K562 (cell line): ENCODE results near the gene KNOP1. TPM values are rescaled to one million over a fixed set of nuclear protein-coding genes. Genes with fewer than 3 reads are reported as not detected.
A peak's percentile ranks its signal among the peaks of the same experiment; 100 is the strongest.

ENCODE experiments used
- CC2D1A ChIP-seq: fragments of 450-650 bp; IDR thresholded peaks from 2 replicates; pipeline ENCODE4 v1.6.1; 2017; ENCODE audit warnings: mild to moderate bottlenecking
- CSDE1 ChIP-seq, 2 experiments: fragments of 450-650 bp; IDR thresholded peaks; 2 replicates each; pipeline ENCODE4 v1.6.1; 2016; ENCODE audit warnings: mild to moderate bottlenecking in 1 of 2
- EP300 ChIP-seq: IDR thresholded peaks from 2 replicates; pipeline ENCODE4 v1.6.1; 2012; ENCODE audit warnings: low read length, improper control_type of control experiment
- FOXJ2 ChIP-seq: fragments of 200-800 bp; sonication (Bioruptor generic); IDR thresholded peaks from 2 replicates; pipeline ENCODE4 v1.6.1; 2016; ENCODE audit warnings: missing genetic modification characterization, missing compliant biosample characterization
- HDAC2 ChIP-seq: fragments of 450-650 bp; IDR thresholded peaks from 2 replicates; pipeline ENCODE4 v1.6.1; 2016; ENCODE audit warnings: mild to moderate bottlenecking
- HEY1 ChIP-seq: fragments of 250-450 bp; sonication (Bioruptor Pico); IDR thresholded peaks from 2 replicates; pipeline ENCODE4 v1.5.0; 2020; ENCODE audit warnings: mild to moderate bottlenecking, moderate library complexity, borderline replicate concordance
- HLTF ChIP-seq: fragments of 450-650 bp; IDR thresholded peaks from 2 replicates; pipeline ENCODE4 v1.6.1; 2016
- HNRNPLL ChIP-seq: fragments of 200-400 bp; formaldehyde crosslinking; IDR thresholded peaks from 2 replicates; pipeline ENCODE4 v1.6.1; 2017; ENCODE audit warnings: low read length, low read depth, mild to moderate bottlenecking; ENCODE audit not compliant: poor library complexity, severe bottlenecking
- ILK ChIP-seq: fragments of 450-650 bp; IDR thresholded peaks from 2 replicates; pipeline ENCODE4 v1.6.1; 2016; ENCODE audit warnings: missing genetic modification characterization, low read depth, mild to moderate bottlenecking, missing compliant biosample characterization, moderate library complexity, borderline replicate concordance
- KHSRP ChIP-seq: fragments of 450-650 bp; IDR thresholded peaks from 2 replicates; pipeline ENCODE4 v1.6.1; 2017
- L3MBTL2 ChIP-seq: fragments of 450-650 bp; IDR thresholded peaks from 2 replicates; pipeline ENCODE4 v1.6.1; 2016; ENCODE audit warnings: mild to moderate bottlenecking, moderate library complexity
- LEF1 ChIP-seq: fragments of 450-650 bp; IDR thresholded peaks from 2 replicates; pipeline ENCODE4 v1.6.1; 2016; ENCODE audit warnings: mild to moderate bottlenecking
- MBD2 ChIP-seq: sonication (generic); IDR thresholded peaks from 2 replicates; pipeline ENCODE4 v1.6.1; 2016; ENCODE audit warnings: low read depth, borderline replicate concordance
- MCM3 ChIP-seq: fragments of 450-650 bp; IDR thresholded peaks from 2 replicates; pipeline ENCODE4 v1.6.1; 2016
- MECOM ChIP-seq: fragments of 250-450 bp; sonication (Bioruptor Pico); IDR thresholded peaks from 2 replicates; pipeline ENCODE4 v1.8.0; 2022; ENCODE audit warnings: inconsistent platforms
- MEF2D ChIP-seq: conservative IDR thresholded peaks from 2 replicates; pipeline ENCODE4 v1.6.1; 2016; ENCODE audit warnings: low read depth, missing genetic modification characterization, missing compliant biosample characterization
- NEUROD1 ChIP-seq: fragments of 150-350 bp; IDR thresholded peaks from 2 replicates; pipeline ENCODE4 v1.6.1; 2014; ENCODE audit warnings: borderline replicate concordance, low read length, low read depth; ENCODE audit not compliant: partially characterized antibody
- PHB2 ChIP-seq: fragments of 450-650 bp; IDR thresholded peaks from 2 replicates; pipeline ENCODE4 v1.6.1; 2017; ENCODE audit warnings: low read depth
- POLR2B ChIP-seq: fragments of 450-650 bp; IDR thresholded peaks from 2 replicates; pipeline ENCODE4 v1.6.1; 2018; ENCODE audit warnings: low read depth; ENCODE audit not compliant: partially characterized antibody
- PPARD ChIP-seq: fragments of 250-450 bp; sonication (Bioruptor Pico); IDR thresholded peaks from 2 replicates; pipeline ENCODE4 v1.8.0; 2022; ENCODE audit warnings: inconsistent platforms, mild to moderate bottlenecking, moderate library complexity
- RFX1 ChIP-seq: fragments of 450-650 bp; IDR thresholded peaks from 2 replicates; pipeline ENCODE4 v1.6.1; 2016; ENCODE audit warnings: mild to moderate bottlenecking, moderate library complexity
- RHOXF2B ChIP-seq: fragments of 250-450 bp; sonication (Bioruptor Pico); conservative IDR thresholded peaks from 2 replicates; pipeline ENCODE4 v1.5.1; 2021
- SMARCC2 ChIP-seq: fragments of 450-650 bp; IDR thresholded peaks from 2 replicates; pipeline ENCODE4 v1.6.1; 2017; ENCODE audit warnings: antibody characterized with exemption, moderate library complexity, mild to moderate bottlenecking, low read depth
- SMARCE1 ChIP-seq: fragments of 450-650 bp; IDR thresholded peaks from 2 replicates; pipeline ENCODE4 v1.7.1; 2016; ENCODE audit warnings: mild to moderate bottlenecking
- SPI1 ChIP-seq: IDR thresholded peaks from 2 replicates; pipeline ENCODE4 v1.6.1; 2011; ENCODE audit warnings: low read depth, low read length, control low read depth, borderline replicate concordance
- STAT5A ChIP-seq: IDR thresholded peaks from 2 replicates; pipeline ENCODE4 v1.6.1; 2012; ENCODE audit warnings: low read length, inconsistent platforms, borderline replicate concordance
- TAL1 ChIP-seq: fragments of 450-650 bp; IDR thresholded peaks from 2 replicates; pipeline ENCODE4 v1.6.1; 2016; ENCODE audit warnings: mild to moderate bottlenecking
- TBL1XR1 ChIP-seq, 2 experiments: IDR thresholded peaks; 2 replicates each; pipeline ENCODE4 v1.6.1; 2012; ENCODE audit warnings: improper control_type of control experiment in 2 of 2, low read length in 2 of 2, mild to moderate bottlenecking in 1 of 2
- ZNF384 ChIP-seq: IDR thresholded peaks from 2 replicates; pipeline ENCODE4 v1.6.1; 2012; ENCODE audit warnings: low read depth, low read length, improper control_type of control experiment
- ZSCAN29 ChIP-seq: fragments of 450-650 bp; IDR thresholded peaks from 2 replicates; pipeline ENCODE4 v1.6.1; 2017
- polyA plus RNA-seq, 8 experiments: library from polyadenylated mRNA; depleted of rRNA in 4 of 8; stranded (reverse) in 5 of 8; unstranded in 3 of 8; fragments of >200 nt; fragmentation: Nextera tagmentation in 2 of 8; fragmentation: Illumina TruSeq in 1 of 8; extraction: Ambion mirVana in 2 of 8; extraction: Trizol in 1 of 8; gene quantifications; 2 replicates each; pipeline versions ENCODE4 v1.2.1 to v1.2.3, GENCODE V29; 2011 to 2014; ENCODE audit warnings: inconsistent platforms in 1 of 8, missing spikeins in 1 of 8
- total RNA-seq, 7 experiments: library from RNA; depleted of rRNA in 6 of 7; stranded (reverse); fragments of >200 nt in 6 of 7; fragmentation: Illumina TruSeq in 2 of 7; extraction: Trizol in 2 of 7; gene quantifications; 2 replicates each; pipeline versions ENCODE4 v1.2.1 to v1.2.3, GENCODE V29; 2011 to 2021; ENCODE audit warnings: low replicate concordance in 1 of 7
- TF ChIP-seq, protein P1 (sequence below): fragments of 450-650 bp; formaldehyde crosslinking; IDR thresholded peaks from 2 replicates; pipeline ENCODE4 v1.4.0; 2022; ENCODE audit warnings: missing genetic modification characterization
- TF ChIP-seq, protein P2 (sequence below): sonication (generic); IDR thresholded peaks from 2 replicates; pipeline ENCODE4 v1.6.1; 2016

KNOP1 gene
- total and polyA plus RNA-seq, 9 of the 15 experiments (the other 6 are each of a cell fraction or from before 2014, with no cell fraction given) = 22.4 to 57.6 (median 39.3) TPM

DNA sequence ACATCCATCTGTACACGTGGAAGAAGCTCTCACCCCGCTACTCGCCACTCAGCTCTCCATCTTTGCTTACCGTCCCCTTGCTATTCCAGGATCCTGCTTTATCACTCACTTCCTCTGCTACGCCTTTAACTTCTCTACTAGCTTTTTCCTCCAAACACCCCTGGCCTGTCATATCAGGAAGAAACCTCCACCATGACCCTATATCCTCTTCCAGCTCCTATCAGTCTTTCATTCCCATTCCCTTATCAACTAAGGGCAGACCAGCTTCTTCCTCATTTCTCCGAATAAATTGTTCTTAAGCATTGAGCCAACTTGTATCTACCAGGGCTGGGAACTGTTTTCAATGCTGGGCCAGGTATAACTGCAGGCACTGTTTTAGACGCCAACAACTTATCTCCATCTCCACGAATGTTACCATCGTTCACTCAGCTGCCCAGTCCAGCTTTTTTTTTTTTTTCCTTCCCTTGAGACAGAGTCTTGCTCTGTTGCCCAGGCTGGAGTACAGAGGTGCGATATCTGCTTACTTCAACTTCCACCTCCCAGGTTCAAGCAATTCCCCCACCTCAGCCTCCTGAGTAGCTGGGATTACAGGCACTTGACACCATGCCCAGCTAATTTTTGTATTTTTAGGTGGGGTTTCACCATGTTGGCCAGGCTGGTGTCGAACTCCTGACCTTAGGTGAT, 4.4 kb upstream of the KNOP1 start (continued):
- TF ChIP-seq HEY1 (CRISPR knock-in tag) (no peak), ZNF384 (peak; percentile 80), HLTF (no peak), TBL1XR1 (IDR thresholded peaks at IDR 0.05; ENCODE audit: low read length in 2 of 2) (0 out of 4 replicates have a peak, but pooled peaks of 1 of the 2 experiments have one; percentile 19), SMARCC2 (peak; percentile 44; the same call in 1 of the 2 replicates), MECOM (CRISPR knock-in tag) (0 out of 2 replicates have a peak, but pooled peaks have one; percentile 45), SMARCE1 (peak; percentile 83), MBD2 (peak; percentile 46; the same call in 1 of the 2 replicates), RFX1 (no peak), L3MBTL2 (0 out of 2 replicates have a peak, but pooled peaks have one; percentile 32), LEF1 (0 out of 2 replicates have a peak, but pooled peaks have one; percentile 21), PHB2 (0 out of 2 replicates have a peak, but pooled peaks have one; percentile 44), NEUROD1 (no peak), FOXJ2 (tag) (no peak), PPARD (no peak), ZSCAN29 (peak; percentile 92), STAT5A (peak; percentile 22; the same call in 1 of the 2 replicates), HNRNPLL (peak; percentile 52), CSDE1 (IDR thresholded peaks at IDR 0.05) (no peak), EP300 (peak; percentile 70), HDAC2 (peak; percentile 25; the same call in 1 of the 2 replicates), MEF2D (tag) (no peak), RHOXF2B (CRISPR knock-in tag) (no peak), SPI1 (peak; percentile 82), KHSRP (no peak), CC2D1A (0 out of 2 replicates have a peak, but pooled peaks have one; percentile 27), POLR2B (no peak), ILK (tag) (no peak), TAL1 (peak; percentile 73), MCM3 (no peak)
- TF ChIP-seq, protein P1, sequence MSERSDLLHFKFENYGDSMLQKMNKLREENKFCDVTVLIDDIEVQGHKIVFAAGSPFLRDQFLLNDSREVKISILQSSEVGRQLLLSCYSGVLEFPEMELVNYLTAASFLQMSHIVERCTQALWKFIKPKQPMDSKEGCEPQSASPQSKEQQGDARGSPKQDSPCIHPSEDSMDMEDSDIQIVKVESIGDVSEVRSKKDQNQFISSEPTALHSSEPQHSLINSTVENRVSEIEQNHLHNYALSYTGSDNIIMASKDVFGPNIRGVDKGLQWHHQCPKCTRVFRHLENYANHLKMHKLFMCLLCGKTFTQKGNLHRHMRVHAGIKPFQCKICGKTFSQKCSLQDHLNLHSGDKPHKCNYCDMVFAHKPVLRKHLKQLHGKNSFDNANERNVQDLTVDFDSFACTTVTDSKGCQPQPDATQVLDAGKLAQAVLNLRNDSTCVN (CRISPR knock-in tag) = 0 out of 2 replicates have a peak, but pooled peaks have one; percentile 31
- TF ChIP-seq, protein P2, sequence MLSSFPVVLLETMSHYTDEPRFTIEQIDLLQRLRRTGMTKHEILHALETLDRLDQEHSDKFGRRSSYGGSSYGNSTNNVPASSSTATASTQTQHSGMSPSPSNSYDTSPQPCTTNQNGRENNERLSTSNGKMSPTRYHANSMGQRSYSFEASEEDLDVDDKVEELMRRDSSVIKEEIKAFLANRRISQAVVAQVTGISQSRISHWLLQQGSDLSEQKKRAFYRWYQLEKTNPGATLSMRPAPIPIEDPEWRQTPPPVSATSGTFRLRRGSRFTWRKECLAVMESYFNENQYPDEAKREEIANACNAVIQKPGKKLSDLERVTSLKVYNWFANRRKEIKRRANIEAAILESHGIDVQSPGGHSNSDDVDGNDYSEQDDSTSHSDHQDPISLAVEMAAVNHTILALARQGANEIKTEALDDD = peak; percentile 46; the same call in 1 of the 2 replicates
